Renal cortex interstitium (tissue), 15 donors: ENCODE measurements around the gene SLCO1B3. TPM values are rescaled to one million over a fixed set of nuclear protein-coding genes. Genes with fewer than 3 reads are reported as not detected.
"Not testable (repeated sequence)": the region's sequence is repeated elsewhere in the genome, so short reads cannot be mapped to it uniquely, and the experiment has no call there.

ENCODE experiments used
- DNase-seq, 11 donors: peaks; one replicate each; pipeline ENCODE4 v3.0.0-alpha.2; 2013; ENCODE audit warnings: low read depth in 9 of 11, low spot score in 4 of 11; ENCODE audit errors: extremely low read depth in 1 of 11
- long read RNA-seq, 16 experiments: transcript quantifications; one replicate each; lab custom pipeline, GENCODE V29; 2026
- polyA plus RNA-seq, 3 donors: library from polyadenylated mRNA; unstranded; fragments of 120-200 nt; gene quantifications; one replicate each; pipeline ENCODE4 v1.2.1, GENCODE V29; 2013; ENCODE audit not compliant: insufficient read length in 3 of 3

SLCO1B3 gene
- not detected for polyA plus RNA-seq
- long read RNA-seq, donor 1: 0 reads
- long read RNA-seq, donor 2: 0 reads
- long read RNA-seq, donor 3: 0 reads
- long read RNA-seq, donor 4: 0 reads
- long read RNA-seq, donor 5: 0 reads
- long read RNA-seq, donor 6: 0 reads
- long read RNA-seq, donor 7: 0 reads
- long read RNA-seq, donor 8: 0 reads
- long read RNA-seq, donor 9: 0 reads
- long read RNA-seq, donor 10: 0 reads
- long read RNA-seq, donor 11: 0 reads
- long read RNA-seq, donor 12: 0 reads
- long read RNA-seq, donor 13: 0 reads
- long read RNA-seq, donor 14: 0 reads
- long read RNA-seq, donor 15: 0 reads
- long read RNA-seq, donor 16: 0 reads

- DNase-seq: no peak
These were observed at the start of gene SLCO1B3 for GRCh38 chr12:20810487-20810886. Gene SLCO1B3, plus strand, starts transcription at chr12:20810705. Its CDS starts 5,034 bp downstream, at chr12:20815739.

GRCh38 chr12:20777420-20777819, 33.1 kb upstream of the SLCO1B3 start:
- no peak for DNase-seq

- DNase-seq: no peak
These were observed 31.5 kb upstream of the SLCO1B3 start for GRCh38 chr12:20778969-20779368.

GRCh38 chr12:20779971-20780370, 30.5 kb upstream of the SLCO1B3 start:
- DNase-seq: not testable (repeated sequence)

GRCh38 chr12:20783796-20784357, 26.6 kb upstream of the SLCO1B3 start:
- DNase-seq: not testable (repeated sequence)

- DNase-seq: no peak
These were observed 17.5 kb upstream of the SLCO1B3 start for GRCh38 chr12:20792971-20793370.

- DNase-seq: peak in 7 of 11 donors; percentile 3 to 23 (median 11)
These were observed 12.0 kb upstream of the SLCO1B3 start for GRCh38 chr12:20798554-20798953.

GRCh38 chr12:20800160-20800559, 10.3 kb upstream of the SLCO1B3 start:
- DNase-seq: no peak

GRCh38 chr12:20801035-20801434, 9.5 kb upstream of the SLCO1B3 start:
- no peak for DNase-seq

GRCh38 chr12:20805921-20806320, 4.6 kb upstream of the SLCO1B3 start:
- no peak for DNase-seq

- no peak for DNase-seq
These were observed 3.1 kb upstream of the SLCO1B3 start for GRCh38 chr12:20807192-20808080.

GRCh38 chr12:20808521-20808920, 2.0 kb upstream of the SLCO1B3 start:
- no peak for DNase-seq

GRCh38 chr12:20815574-20815973, 5.1 kb downstream of the SLCO1B3 start:
- no peak for DNase-seq

- DNase-seq: no peak
These were observed 11.9 kb downstream of the SLCO1B3 start for GRCh38 chr12:20822415-20822814.

- no peak for DNase-seq
These were observed 12.4 kb downstream of the SLCO1B3 start for GRCh38 chr12:20822925-20823324.

GRCh38 chr12:20829919-20830318, 19.4 kb downstream of the SLCO1B3 start:
- DNase-seq: no peak

GRCh38 chr12:20830456-20830855, 20.0 kb downstream of the SLCO1B3 start:
- no peak for DNase-seq

- DNase-seq: no peak
These were observed 22.4 kb downstream of the SLCO1B3 start for GRCh38 chr12:20832911-20833310.

- no peak for DNase-seq
These were observed 42.1 kb downstream of the SLCO1B3 start for GRCh38 chr12:20852649-20853048.

GRCh38 chr12:20863056-20863455, 52.6 kb downstream of the SLCO1B3 start:
- DNase-seq: no peak
